K562 (cell line): Measurements from ENCODE around the gene TLR8. TPM values are rescaled to one million over a fixed set of nuclear protein-coding genes. Genes with fewer than 3 reads are reported as not detected.

Experiments
- CTBP1 ChIP-seq: fragments of 450-650 bp; IDR thresholded peaks from 2 replicates; pipeline ENCODE4 v1.6.1; 2016; ENCODE audit warnings: borderline replicate concordance
- EHMT2 ChIP-seq: fragments of 450-650 bp; IDR thresholded peaks from 2 replicates; pipeline ENCODE4 v1.6.1; 2018; ENCODE audit warnings: antibody characterized with exemption
- ETV1 ChIP-seq: fragments of 450-650 bp; conservative IDR thresholded peaks from 2 replicates; pipeline ENCODE4 v1.6.1; 2016; ENCODE audit warnings: missing genetic modification characterization, control low read depth, low read depth, missing compliant biosample characterization
- MEF2D ChIP-seq: conservative IDR thresholded peaks from 2 replicates; pipeline ENCODE4 v1.6.1; 2016; ENCODE audit warnings: low read depth, missing genetic modification characterization, missing compliant biosample characterization
- NR1H2 ChIP-seq: sonication (generic); formaldehyde crosslinking; IDR thresholded peaks from 2 replicates; pipeline ENCODE4 v1.4.0; 2020; ENCODE audit warnings: mild to moderate bottlenecking, missing genetic modification reagents
- PATZ1 ChIP-seq: fragments of 250-450 bp; sonication (Bioruptor Pico); IDR thresholded peaks from 2 replicates; pipeline ENCODE4 v1.5.0; 2020; ENCODE audit warnings: mild to moderate bottlenecking, borderline replicate concordance
- PHF8 ChIP-seq: fragments of 200-600 bp; sonication (generic); IDR thresholded peaks from 2 replicates; pipeline ENCODE4 v1.6.1; 2012; ENCODE audit warnings: mixed run types, mild to moderate bottlenecking, inconsistent platforms, low read length, moderate library complexity, borderline replicate concordance
- REST ChIP-seq, 2 experiments: fragments of 450-650 bp; formaldehyde crosslinking in 1 of 2; IDR thresholded peaks; 2 replicates each; pipeline versions ENCODE4 v1.4.0 to v1.6.1; 2014 to 2020; ENCODE audit warnings: mild to moderate bottlenecking in 2 of 2, borderline replicate concordance in 1 of 2, low read depth in 1 of 2
- SIN3A ChIP-seq, 2 experiments: fragments of 150-350 bp in 1 of 2; IDR thresholded peaks; 2 replicates each; pipeline ENCODE4 v1.6.1; 2011 to 2016; ENCODE audit warnings: borderline replicate concordance in 2 of 2, low read depth in 2 of 2, low read length in 2 of 2, mild to moderate bottlenecking in 2 of 2, moderate library complexity in 2 of 2; ENCODE audit not compliant: control insufficient read depth in 1 of 2
- TCFL5 ChIP-seq: fragments of 250-450 bp; sonication (Bioruptor Pico); conservative IDR thresholded peaks from 2 replicates; pipeline ENCODE4 v1.6.1; 2021; ENCODE audit warnings: mild to moderate bottlenecking, moderate library complexity, matching md5 sums
- ZNF239 ChIP-seq: fragments of 250-450 bp; sonication (Bioruptor Pico); IDR thresholded peaks from 2 replicates; pipeline ENCODE4 v1.4.0; 2020; ENCODE audit warnings: mild to moderate bottlenecking
- ZNF444 ChIP-seq: fragments of 250-450 bp; sonication (Bioruptor Pico); IDR thresholded peaks from 2 replicates; pipeline ENCODE4 v1.4.0; 2020; ENCODE audit warnings: mild to moderate bottlenecking, moderate library complexity
- polyA plus RNA-seq, 8 experiments: library from polyadenylated mRNA; depleted of rRNA in 4 of 8; stranded (reverse) in 5 of 8; unstranded in 3 of 8; fragments of >200 nt; fragmentation: Nextera tagmentation in 2 of 8; fragmentation: Illumina TruSeq in 1 of 8; extraction: Ambion mirVana in 2 of 8; extraction: Trizol in 1 of 8; gene quantifications; 2 replicates each; pipeline versions ENCODE4 v1.2.1 to v1.2.3, GENCODE V29; 2011 to 2014; ENCODE audit warnings: inconsistent platforms in 1 of 8, missing spikeins in 1 of 8
- total RNA-seq, 7 experiments: library from RNA; depleted of rRNA in 6 of 7; stranded (reverse); fragments of >200 nt in 6 of 7; fragmentation: Illumina TruSeq in 2 of 7; extraction: Trizol in 2 of 7; gene quantifications; 2 replicates each; pipeline versions ENCODE4 v1.2.1 to v1.2.3, GENCODE V29; 2011 to 2021; ENCODE audit warnings: low replicate concordance in 1 of 7
- TF ChIP-seq, protein P1 (sequence below): fragments of 250-450 bp; sonication (Bioruptor Pico); IDR thresholded peaks from 2 replicates; pipeline ENCODE4 v1.4.0; 2020; ENCODE audit warnings: mild to moderate bottlenecking, moderate library complexity, borderline replicate concordance

TLR8 gene
- total and polyA plus RNA-seq, 9 of the 15 experiments (the other 6 are each of a cell fraction or from before 2014, with no cell fraction given) = not detected

GRCh38 chrX:12962041-12962504 is 55.7 kb downstream of the TLR8 start (continued):
- no peak for TF ChIP-seq REST (IDR thresholded peaks at IDR 0.05; ENCODE audit: borderline replicate concordance)
- 0 out of 2 replicates have a peak, but pooled peaks have one; percentile 46 for TF ChIP-seq REST (CRISPR knock-in tag; IDR thresholded peaks at IDR 0.05; ENCODE audit: low read depth)
- TF ChIP-seq MEF2D (tag) = 0 out of 2 replicates have a peak, but pooled peaks have one; percentile 30
- TF ChIP-seq ZNF444 = no peak
- TF ChIP-seq PATZ1 (CRISPR knock-in tag) = no peak
- peak; percentile 35; the same call in 1 of the 2 replicates for TF ChIP-seq ETV1 (tag)
- TF ChIP-seq PHF8 = no peak; the same call in 1 of the 2 replicates
- TF ChIP-seq TCFL5 (CRISPR knock-in tag) = 0 out of 2 replicates have a peak, but pooled peaks have one; percentile 31
- TF ChIP-seq ZNF239 = peak; percentile 65
- TF ChIP-seq, protein P1, sequence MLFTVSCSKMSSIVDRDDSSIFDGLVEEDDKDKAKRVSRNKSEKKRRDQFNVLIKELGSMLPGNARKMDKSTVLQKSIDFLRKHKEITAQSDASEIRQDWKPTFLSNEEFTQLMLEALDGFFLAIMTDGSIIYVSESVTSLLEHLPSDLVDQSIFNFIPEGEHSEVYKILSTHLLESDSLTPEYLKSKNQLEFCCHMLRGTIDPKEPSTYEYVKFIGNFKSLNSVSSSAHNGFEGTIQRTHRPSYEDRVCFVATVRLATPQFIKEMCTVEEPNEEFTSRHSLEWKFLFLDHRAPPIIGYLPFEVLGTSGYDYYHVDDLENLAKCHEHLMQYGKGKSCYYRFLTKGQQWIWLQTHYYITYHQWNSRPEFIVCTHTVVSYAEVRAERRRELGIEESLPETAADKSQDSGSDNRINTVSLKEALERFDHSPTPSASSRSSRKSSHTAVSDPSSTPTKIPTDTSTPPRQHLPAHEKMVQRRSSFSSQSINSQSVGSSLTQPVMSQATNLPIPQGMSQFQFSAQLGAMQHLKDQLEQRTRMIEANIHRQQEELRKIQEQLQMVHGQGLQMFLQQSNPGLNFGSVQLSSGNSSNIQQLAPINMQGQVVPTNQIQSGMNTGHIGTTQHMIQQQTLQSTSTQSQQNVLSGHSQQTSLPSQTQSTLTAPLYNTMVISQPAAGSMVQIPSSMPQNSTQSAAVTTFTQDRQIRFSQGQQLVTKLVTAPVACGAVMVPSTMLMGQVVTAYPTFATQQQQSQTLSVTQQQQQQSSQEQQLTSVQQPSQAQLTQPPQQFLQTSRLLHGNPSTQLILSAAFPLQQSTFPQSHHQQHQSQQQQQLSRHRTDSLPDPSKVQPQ (CRISPR knock-in tag) = no peak
- peak; percentile 11; the same call in 1 of the 2 replicates for TF ChIP-seq EHMT2
- peak; percentile 94 for TF ChIP-seq CTBP1
- TF ChIP-seq NR1H2 (CRISPR knock-in tag) = no peak
- no peak for TF ChIP-seq SIN3A (IDR thresholded peaks at IDR 0.05; ENCODE audit: borderline replicate concordance in 2 of 2, control insufficient read depth in 1 of 2, low read depth in 2 of 2, low read length in 2 of 2)
